NCI-H2029 treated with DMSO at 0.1 percent for 48 hours (cell line): ENCODE results near the gene GLIPR1L2.
A peak's percentile ranks its signal among the peaks of the same experiment; 100 is the strongest.
"Not testable (repeated sequence)": the region's sequence is repeated elsewhere in the genome, so short reads cannot be mapped to it uniquely, and the experiment has no call there.

Experiments used
- DNase-seq: peaks from one replicate; lab custom pipeline; 2025; lab: John Stamatoyannopoulos, UW

Gene GLIPR1L2

DNA sequence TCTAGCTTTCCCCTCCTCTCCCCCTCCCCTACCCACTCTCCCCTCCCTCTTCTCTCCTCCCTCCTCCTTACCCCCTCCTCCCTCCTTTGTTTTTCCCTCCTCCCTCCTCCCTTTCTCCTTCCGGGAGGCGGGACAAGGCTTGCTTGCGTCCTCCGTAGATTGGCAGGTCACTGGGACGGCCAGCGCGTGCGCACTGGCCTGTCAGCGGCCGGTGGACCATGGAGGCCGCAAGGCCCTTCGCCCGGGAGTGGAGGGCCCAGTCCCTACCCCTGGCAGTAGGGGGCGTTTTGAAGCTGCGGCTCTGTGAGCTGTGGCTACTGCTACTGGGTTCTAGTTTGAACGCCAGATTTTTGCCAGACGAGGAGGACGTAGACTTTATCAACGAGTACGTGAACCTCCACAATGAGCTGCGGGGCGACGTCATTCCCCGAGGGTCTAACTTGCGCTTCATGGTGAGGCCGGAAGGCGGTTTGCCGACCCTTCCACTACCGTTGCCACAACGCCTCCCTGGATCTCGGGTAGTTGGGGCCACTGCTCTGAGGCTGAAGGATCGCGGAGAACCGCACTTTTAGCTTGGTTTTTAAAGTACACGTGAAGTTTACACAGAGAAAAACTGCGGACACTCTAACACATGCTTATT is at the start of gene GLIPR1L2:
Gene GLIPR1L2, plus strand, starts transcription at position 191 of the 640 bp plus-strand sequence. Its CDS starts 28 bp downstream, at position 219.
- peak; percentile 79 for DNase-seq

DNA sequence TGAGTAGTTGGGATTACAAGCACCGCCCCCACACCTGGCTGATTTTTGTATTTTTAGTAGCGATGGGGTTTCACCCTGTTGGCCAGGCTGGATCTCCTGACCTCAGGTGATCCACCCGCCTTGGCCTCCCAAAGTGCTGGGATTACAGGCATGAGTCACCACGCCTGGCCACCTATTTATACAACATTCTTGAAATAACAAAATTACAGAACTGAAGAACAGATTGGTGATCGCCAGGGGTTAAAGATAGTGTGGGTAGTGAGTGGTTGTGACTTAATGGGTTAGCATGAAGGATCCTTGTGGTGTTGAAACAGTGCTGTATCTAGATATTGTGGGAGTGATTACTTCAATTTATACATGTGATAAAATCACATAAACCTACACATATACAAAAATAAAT is 49.0 kb upstream of the GLIPR1L2 start:
- DNase-seq: no peak

DNA sequence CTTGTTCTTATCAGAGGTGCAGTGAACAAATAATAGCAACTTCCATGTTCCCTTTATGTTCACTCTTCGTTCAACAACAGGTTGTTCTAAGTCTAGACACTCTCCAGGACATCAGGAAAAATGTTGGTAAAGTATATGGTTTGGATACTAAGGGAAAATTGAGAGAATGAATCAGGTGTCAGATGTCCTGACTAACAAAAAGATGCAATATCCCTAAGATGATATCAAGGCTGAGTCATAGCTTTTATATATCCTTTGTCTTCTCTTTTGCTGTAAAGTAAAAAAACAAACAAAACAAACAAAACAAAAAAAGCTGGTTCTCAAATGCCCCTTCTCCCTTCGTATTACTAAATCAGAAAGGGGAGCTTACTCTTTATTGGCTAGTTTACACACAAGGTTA is 45.4 kb upstream of the GLIPR1L2 start:
- no peak for DNase-seq

DNA sequence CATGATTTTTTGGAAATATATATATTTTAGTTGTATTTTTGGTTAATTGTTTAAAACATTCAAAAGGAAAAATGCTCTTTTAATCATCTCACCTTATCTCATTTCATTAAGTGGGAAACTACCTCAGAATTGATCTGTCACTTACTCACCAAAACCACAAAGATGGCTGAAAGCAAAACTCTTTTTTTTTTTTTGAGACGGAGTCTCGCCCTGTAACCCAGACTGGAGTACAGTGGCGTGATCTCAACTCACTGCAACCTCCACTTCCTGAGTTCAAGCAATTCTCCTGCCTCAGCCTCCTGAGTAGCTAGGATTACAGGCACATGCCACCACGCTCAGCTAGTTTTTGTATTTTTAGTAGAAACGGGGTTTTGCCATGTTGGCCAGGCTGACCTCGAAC is 44.7 kb upstream of the GLIPR1L2 start:
- not testable (repeated sequence) for DNase-seq

DNA sequence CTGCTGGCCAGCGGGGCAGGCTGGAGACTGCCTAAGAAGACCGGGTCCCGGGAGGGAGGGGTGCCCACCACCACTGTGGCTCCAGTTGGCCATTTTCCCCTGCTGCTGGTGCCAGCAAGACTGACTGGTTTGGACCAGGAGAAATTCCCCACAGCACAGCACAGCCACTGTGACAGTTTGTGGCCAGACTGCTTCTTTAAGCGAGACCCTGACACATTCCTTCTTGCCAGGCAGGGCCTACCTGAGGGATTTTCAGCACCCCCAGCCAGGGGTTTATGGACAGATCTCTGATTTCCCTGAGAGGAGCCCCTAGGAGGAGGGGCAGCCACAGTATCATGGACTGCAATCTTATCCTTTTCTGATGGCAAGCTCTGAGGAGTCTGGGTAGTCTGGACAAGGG is 40.9 kb upstream of the GLIPR1L2 start:
- DNase-seq: no peak

DNA sequence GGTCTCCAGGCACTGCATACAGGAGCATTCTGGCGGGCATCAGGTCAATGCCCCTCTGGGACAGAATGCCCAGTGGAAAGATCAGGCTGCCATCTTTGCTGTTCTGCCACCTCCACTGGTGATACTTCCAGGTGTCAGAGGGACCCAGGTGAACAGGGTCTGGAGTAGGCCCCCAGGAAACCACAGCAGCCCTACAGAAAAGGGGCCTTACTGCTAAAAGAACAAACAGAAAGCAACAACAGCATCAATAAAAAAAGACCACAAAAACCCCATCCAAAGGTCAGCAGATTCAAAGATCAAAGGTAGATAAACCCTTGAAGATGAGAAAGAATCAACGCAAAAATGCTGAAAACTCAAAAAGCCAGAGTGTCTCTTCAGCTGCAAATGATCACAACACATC is 40.5 kb upstream of the GLIPR1L2 start:
- DNase-seq: no peak

DNA sequence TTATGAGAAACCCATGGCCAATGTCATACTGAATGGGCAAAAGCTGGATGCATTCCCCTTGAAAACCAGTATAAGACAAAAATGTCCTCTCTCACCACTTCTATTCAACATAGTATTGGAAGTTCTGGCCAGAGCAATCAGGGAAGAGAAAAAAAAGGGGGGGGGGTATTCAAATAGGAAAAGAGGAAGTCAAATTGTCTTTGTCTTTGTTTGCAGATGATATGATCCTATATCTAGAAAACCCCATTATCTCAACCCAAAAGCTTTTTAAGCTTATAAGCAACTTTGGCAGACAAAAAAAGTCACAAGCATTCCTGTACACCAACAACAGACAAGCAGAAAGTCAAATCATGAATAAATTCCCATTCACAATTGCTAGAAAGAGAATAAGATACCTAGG is 36.9 kb upstream of the GLIPR1L2 start:
- no peak for DNase-seq

DNA sequence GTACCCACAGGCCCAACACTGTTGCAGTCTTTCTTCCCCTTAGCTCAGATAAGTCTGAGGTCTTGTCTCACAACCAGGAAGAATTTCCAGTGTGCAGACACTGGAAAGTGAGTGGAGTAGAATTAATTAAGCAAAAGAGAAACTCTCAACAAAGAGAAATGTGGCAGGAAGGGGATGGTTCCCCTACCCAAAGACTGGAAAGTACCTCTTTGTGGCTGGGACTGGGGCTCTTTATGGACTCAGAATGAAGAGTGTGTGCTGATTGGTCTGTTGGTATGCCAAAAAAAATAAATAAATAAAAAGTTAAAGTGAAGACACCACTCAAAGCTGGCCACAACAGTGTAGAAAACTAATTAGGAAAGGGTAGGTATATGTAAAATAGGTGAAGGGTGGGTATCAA is 30.0 kb upstream of the GLIPR1L2 start:
- DNase-seq: no peak

DNA sequence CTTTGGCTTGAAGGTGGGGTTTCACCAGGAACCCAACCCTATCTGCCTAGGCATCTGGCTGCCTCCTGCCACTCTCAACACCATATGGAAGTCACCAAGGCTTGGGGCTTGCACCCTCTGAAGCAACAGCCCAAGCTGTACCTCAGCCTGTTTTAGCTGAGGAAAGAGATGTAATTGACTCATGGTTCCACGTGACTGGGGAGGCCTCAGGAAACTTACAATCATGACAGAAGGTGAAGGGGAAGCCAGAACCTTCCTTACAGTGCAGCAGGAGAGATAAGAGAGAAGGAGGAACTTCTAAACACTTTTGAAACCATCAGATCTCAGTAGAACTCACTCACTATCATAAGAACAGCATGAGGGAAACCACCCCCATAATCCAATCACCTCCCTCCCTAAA is 29.5 kb upstream of the GLIPR1L2 start:
- DNase-seq: no peak

DNA sequence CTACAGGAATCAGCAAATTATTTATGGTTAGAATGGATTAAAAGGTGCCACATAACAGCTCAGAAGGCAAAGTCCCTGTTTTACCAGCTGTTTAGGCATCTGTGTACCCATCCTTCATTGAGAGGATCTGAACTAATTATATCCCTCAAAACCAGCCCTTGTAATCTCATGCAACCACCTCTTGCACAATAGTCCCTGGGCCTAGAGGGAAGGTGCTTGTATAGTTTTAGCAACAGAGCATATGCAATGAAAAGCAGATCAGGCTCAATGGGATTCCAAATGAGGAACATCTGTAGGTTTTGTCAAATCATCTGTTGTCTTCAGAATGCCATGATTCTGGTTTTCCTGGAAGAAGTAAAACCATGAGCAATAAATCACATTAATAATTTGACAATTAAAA is 26.0 kb upstream of the GLIPR1L2 start:
- no peak for DNase-seq

DNA sequence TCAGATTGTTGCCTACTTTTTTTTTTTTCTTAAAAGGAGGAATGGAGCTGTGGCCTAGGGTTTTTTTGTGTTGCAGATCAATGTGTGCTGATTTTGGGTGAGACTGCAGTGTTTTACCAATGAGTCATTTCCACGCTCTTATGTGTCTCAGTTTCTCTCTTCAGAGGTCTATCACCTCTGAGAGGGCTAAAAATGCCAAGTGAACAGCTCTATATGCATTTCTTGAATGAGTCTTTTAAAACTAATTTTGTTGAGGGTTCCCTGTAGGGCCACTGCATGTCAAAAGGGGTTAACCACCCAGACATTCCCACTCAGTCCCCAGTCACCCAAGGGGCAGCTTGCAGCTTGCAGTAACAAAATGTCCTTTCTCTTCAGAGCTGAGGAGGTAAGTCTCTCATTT is 24.3 kb upstream of the GLIPR1L2 start:
- no peak for DNase-seq

DNA sequence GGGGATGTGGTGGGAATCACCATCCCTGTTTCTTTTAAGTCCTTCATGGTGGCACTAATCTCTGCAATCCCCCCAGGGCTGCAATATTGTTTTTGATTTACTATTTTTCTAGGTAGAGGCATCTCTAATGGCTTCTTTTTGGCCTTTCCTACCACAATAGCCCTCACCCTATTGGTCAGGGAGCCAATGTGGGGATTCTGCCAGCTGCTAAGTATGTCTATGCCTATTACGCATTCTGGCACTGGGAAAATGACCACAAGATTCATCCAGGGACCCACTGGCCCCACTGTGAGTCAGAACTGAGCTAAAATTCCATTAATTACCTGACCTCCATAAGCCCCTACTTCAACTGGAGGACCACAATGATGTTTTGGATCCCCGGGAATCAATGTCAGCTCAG is 15.9 kb upstream of the GLIPR1L2 start:
- no peak for DNase-seq

DNA sequence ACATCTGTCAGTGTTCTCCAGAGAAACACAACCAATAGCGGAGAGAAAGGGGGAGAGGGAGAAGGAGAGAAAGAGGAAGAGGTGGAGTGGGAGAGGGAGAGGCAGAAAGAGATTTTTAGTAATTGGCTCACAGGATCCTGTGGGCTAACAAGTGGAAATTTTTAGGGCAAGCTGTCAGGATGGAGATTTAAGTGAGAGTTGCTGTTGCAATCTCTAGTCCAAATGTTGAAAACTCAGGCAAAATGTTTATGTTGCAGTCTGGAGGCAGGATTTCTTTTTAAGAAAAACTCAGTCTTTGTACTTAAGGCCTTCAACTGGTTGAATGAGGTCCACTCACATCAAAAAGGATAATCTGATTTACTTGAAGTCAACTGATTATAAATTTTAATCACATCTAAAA is 12.5 kb upstream of the GLIPR1L2 start:
- DNase-seq: no peak

DNA sequence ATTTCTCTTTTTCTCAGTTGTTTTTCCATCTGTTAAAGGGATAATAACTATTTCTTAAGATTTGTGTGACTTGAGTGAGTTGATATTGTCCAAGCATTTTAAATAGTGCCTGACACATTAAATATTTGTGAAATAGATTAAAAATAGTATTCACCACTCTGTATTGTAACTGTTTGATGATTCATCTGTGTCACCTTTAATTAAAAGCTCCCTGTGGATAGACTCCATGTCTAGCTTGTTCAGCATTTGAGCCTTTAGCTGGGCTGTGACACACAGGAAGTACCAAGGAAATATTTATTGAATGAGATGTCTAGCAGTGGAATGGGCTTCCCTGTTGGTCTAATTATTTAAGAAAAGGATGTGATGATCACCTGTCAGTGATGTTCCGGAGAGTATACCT is 1.8 kb upstream of the GLIPR1L2 start:
- no peak for DNase-seq

DNA sequence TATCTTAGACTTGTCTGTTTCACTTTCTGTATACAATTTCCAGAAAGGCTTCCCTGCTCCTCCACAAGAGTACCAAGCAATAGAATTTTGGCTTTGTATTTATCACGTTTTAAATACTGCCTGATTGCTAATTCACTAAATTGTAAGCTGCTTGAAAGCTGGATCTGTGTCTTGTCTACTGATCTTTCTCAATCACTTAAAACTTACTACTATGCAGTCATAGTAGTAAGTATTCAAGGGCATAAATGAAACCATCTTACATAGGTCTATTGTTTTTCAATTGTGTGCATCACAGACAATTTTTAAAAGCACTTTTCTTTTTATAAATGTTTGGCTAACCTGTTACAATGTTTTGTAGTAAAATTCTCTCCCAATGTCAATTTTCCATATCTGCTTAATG is 1.2 kb upstream of the GLIPR1L2 start:
- no peak for DNase-seq

DNA sequence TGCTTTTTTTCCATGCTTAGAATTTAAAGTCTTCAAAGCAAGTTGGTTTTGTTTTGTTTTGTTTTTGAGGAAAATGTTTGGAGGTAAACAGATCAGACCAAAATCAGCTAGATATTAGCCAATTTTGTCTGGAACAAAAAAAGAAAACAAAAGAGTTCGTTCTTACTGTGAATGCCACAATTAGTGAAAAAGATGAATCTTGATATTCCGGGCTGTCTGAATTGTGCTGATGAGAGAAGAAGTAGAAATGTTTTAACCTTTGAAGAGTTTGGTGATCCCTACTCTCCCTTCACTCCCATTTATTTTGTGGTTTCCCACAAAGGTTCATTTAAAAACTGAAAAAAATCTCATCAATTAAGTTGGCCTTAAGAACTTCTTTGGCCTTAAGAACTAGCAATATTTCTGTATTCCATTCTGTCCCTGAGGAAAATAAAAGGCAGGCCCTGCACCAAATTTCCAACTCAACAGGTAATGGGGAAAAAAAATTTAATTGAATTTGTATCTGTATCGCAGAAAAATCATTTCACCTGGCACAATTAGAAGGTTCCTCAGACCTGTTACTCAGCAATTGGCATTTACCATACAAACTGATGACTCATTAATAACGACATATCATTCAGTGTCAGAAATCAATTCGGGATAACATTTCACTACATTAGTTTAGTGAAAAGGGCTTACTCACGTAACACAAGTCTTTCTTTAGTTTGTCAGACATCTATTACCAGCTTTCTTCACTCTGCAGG is 562 bp upstream of the GLIPR1L2 start:
- DNase-seq: no peak

DNA sequence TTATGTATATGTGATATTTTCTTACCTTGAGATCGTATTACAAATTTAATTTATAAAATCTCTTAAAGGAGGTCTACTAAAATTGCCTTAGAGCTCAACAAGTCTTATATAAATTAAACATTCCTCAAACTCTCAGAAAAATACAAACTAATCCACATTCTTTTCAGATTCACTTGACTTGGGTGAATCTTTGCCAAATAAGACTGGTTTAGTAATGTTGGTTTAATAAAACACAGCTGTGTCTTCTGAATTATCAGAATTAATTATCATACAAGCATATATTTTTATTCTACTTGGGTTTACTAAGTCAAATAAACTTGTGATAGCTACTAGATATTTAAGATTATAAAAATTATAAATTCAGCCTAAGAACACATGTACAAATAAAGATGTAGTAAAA is 13.3 kb downstream of the GLIPR1L2 start:
- no peak for DNase-seq

DNA sequence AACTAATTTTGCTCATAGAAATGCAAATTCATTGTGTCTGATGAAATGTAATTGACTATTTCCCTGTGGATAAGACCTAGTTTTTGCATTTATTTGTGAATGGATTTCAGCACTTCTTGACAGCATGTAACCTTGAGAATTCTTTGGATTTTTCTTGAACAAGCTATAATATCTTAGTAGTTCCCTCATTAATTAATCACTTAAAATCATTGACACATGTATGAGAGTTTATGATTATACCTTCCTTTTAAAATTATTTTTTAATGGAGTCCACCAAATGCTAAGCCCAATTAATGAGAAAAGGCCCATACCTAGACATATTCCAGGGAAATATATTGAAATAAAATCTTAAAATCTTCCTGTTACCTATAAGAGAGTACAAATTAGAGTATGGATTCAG is 16.8 kb downstream of the GLIPR1L2 start:
- no peak for DNase-seq

DNA sequence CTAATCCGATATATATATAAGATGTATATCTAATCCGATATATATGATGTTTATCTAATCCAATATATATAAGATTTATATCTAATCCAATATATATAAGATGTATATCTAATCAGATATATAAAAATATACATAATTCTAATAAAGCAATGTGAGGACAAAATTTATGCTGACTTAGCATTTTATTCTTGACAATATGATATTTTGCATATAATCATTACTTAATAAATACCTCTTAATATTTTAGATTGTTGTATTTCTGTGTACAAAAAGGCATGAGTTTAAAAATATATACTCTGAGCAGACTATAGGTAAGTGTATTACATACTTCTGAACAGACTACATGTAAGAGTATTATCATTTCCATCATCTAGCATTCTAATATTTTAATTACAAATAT is 18.9 kb downstream of the GLIPR1L2 start:
- DNase-seq: no peak

DNA sequence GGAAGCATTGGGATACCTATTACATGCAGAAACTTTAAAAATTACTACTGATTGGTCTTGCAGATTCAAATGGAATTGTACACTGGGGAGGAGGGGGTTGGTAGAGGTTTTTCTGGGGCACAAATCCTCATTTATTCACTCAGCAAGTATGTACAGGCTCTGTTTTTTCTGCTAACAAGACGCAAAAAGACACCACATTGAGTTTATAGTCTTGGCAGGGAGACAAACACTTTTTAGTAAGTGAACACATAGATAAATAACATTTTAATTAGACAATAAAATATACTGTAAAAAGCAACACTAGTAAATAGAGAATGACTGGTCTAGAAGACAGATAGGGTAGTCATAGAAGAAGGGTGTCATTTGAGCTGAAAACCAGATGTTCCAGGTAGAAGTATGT is 23.8 kb downstream of the GLIPR1L2 start:
- DNase-seq: no peak

DNA sequence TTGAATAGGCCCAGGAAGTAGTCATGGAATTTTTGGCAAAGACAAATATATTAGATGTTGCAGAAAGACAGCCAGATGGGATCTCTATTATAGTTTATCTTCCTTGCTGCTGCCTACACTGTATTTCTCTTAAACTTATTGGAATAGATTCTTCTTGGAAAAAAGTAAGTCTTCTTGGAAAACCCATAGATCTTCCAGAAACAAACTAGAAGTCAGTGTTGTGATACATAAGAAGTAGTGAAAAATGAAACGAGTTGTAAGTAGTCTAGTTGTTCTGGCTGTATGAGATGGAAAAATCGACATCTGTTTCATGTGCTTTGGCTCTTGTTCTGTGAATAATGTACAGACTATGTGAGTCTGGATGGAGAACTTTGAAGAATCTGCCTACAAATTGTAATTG is 29.0 kb downstream of the GLIPR1L2 start:
- no peak for DNase-seq

DNA sequence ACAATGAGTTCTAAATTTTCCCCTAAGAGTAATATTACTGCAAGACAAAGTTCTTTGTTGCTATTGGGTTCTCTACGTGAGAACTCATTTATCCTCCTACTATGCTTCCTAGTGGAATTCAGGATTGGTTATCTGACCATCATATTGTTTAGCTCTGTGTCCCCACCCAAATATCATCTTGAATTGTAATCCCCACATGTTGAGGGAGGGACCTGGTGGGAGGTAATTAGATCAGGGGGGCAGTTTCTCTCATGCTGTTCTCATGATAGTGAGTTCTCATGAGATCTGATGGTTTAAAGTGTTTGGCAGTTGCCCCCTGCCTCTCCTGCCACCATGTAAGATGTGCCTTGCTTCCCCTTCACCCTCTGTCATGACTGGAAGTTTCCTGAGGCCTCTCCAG is 36.6 kb downstream of the GLIPR1L2 start:
- no peak for DNase-seq

DNA sequence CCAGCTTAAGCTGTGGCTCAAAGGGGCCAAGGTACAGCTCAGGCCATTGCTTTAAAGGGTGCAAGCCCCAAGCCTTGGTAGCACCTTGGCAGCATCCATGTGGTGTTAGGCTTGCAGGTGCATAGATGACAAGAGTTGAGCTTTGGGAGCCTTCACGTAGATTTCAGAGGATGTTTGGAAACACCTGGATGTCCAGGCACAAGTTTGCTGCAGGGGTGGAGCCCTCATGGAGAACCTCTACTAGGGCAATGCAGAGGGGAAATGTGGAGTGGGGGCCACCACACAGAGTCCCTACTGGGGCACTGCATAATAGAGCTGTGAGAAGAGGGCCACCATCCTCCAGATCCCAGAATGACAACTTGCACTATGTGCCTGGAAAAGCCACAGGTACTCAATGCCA is 37.9 kb downstream of the GLIPR1L2 start:
- DNase-seq: no peak

DNA sequence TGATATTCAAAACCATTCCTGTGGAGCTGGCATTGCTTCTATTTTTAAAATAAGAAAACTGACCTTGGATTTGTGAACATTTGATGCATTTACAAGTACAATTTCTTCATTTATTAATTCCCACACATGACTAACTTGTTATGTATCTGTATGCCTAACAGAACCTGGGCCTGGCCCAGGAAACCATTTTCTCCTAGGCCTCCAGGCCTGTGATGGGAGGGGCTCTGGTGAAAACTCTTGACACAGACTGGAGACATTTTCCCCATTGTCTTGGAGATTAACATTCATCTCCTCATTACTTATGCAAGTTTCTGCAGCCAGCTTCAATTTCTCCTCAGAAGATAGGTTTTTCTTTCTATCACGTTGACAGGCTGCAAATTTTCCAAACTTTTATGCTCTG is 42.0 kb downstream of the GLIPR1L2 start:
- DNase-seq: no peak
